ENCODE measurements around the gene ENSA.
"Not testable (repeated sequence)": the region's sequence is repeated elsewhere in the genome, so short reads cannot be mapped to it uniquely, and the experiment has no call there.

The ENSA gene

DNA sequence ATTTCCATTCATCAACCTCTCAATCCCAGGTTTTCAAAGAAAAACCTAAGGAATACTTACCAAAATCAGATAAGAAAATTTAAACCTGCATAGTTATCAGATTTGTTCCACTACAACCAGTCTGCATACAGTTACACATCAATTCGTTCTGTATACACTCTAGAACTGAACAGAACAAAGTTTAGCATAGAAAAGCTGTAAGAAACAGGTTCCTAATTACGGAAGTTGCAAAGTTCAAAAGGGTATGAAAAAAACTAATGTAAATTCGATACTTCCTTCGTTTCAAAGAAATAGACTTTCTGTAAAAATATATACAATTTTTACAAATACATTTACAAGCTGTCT lies 53.1 kb downstream of the ENSA start:
- DNase-seq (ENCODE audit: low spot score), result no peak
- TF ChIP-seq, protein P1, sequence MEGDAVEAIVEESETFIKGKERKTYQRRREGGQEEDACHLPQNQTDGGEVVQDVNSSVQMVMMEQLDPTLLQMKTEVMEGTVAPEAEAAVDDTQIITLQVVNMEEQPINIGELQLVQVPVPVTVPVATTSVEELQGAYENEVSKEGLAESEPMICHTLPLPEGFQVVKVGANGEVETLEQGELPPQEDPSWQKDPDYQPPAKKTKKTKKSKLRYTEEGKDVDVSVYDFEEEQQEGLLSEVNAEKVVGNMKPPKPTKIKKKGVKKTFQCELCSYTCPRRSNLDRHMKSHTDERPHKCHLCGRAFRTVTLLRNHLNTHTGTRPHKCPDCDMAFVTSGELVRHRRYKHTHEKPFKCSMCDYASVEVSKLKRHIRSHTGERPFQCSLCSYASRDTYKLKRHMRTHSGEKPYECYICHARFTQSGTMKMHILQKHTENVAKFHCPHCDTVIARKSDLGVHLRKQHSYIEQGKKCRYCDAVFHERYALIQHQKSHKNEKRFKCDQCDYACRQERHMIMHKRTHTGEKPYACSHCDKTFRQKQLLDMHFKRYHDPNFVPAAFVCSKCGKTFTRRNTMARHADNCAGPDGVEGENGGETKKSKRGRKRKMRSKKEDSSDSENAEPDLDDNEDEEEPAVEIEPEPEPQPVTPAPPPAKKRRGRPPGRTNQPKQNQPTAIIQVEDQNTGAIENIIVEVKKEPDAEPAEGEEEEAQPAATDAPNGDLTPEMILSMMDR (conservative IDR thresholded peaks at IDR 0.05; ENCODE audit: low read depth), result no peak
- no peak overlapping the region for H3K27ac ChIP-seq
- ChIA-PET CTCF (interaction anchor here (0.5 kb wide), 1 partner anchor 16 kb away, joined by 3 read pairs; no protein-coding TSS in a partner anchor), POLR2A (ENCODE audit: low non-redundant PET) (no interaction called here)

DNA sequence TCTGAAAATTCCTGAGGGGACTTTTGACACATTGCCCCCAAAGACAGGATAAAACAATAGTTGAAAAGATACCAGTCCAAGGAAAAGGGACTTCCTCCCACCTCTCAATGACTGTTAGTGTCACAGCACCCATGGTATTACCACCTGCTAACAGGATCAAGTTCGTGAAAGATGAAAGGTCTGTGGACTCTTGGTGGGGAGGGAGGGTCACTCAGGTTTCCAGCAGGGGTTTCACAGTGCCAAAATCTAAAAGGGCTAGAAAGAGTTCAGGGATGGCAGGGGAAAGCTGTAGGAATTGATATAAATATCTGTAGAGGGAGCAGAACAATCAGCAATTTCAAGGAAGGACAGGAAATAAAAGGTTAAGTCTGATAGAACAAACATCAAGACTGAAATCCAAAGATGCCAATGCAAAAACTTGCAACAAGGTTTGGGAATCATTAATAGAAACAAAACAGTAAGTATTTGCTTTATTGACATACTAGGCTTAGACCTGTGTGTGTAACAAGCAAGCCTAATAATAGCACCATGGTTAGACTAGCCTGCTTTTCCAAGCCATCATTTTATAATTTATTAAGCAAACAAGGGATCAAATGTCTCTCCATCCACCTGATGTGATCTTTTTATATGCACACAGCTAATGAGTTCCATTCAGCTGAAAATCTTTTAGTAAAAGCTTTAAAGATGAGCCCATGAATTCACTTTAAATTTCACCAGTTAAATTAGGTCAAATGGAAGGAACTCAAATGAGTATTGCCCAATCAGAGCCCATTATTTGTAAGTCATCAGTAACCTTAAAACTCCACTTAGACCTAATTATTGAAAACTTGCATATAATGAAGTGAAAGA lies 53.7 kb downstream of the ENSA start:
- no peak overlapping the region for H3K27ac ChIP-seq
- ChIA-PET CTCF (interaction anchor here (0.7 to 2.0 kb wide), 2 partner anchors 15 to 86 kb away, joined by 3 to 11 read pairs; no protein-coding TSS in a partner anchor), POLR2A (ENCODE audit: low non-redundant PET) (interaction anchor here (1.0 kb wide), 1 partner anchor 11 kb away, joined by 3 read pairs; no protein-coding TSS in a partner anchor)
- no peak for DNase-seq (ENCODE audit: low spot score)
- TF ChIP-seq, protein P1 (conservative IDR thresholded peaks at IDR 0.05; ENCODE audit: low read depth), result no peak

DNA sequence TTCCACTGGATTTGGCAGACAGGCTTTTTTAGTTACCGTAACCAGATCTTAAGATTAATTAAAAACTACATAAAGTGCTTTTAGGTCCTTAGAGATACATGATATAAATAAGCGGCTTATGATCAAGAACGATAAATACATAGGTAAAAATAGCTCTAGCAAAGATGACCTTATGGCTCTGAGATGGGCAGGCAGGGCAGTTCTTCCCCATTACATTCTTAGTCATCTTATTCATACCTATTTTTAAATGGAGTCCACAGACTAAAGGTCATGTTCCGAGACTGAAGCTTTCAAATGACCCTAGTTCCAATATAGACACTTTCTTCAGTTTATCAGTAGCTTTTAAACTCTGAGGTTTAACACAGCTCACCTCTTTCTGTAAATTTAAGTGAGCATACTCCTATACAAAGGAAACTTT lies 54.3 kb downstream of the ENSA start:
- CTCF ChIA-PET, result interaction anchor here (0.7 to 2.0 kb wide), 2 partner anchors 14 to 87 kb away, joined by 3 to 11 read pairs; no protein-coding TSS in a partner anchor
- no peak for DNase-seq (ENCODE audit: low spot score)
- POLR2A ChIA-PET (ENCODE audit: low non-redundant PET), result interaction anchor here (1.0 kb wide), 1 partner anchor 11 kb away, joined by 3 read pairs; no protein-coding TSS in a partner anchor

DNA sequence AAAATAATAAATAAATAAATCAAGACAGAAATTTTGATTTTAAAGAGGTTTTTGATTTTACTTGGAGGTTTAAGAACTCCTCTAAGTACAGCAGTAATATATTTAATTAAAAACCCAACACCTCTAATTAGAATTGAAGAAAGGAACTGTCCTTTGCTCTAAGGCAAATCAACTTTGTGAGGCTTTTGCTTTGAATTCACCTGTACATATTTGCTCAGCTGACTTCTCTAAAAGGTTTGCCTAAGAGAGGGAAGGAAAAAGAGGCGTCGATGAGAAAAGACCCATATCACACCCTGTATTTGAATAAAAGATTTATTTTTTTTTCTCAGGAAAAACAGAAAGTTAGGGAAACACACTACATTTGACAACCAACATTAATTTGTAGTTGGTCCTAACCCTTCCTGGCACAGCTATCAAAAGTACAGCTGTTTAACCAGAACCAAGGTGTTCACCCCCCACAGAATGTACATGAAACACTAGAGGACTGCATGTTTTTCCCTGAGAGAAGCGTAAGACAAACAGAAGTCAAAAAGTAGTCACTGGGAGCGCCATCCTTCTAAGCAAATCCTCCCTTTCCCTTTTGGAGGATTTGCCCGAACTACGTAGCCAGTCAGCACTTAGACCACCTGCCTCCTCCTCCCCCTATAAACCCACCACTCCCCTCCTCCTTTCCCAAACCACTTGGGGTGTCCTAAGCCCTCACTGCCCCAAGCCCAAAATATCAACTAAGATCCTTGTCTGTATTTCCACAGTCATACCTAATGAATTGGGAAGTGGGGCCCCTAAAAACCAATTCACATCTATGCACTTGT lies 54.9 kb downstream of the ENSA start:
- CTCF ChIA-PET, result interaction anchor here (0.7 to 2.0 kb wide), 3 partner anchors 14 to 88 kb away, joined by 3 to 11 read pairs (median 4); no protein-coding TSS in a partner anchor
- peak overlapping the region; percentile 88 for H3K27ac ChIP-seq
- DNase-seq (ENCODE audit: low spot score), result no peak
- POLR2A ChIA-PET (ENCODE audit: low non-redundant PET), result interaction anchor here (0.6 kb wide), 1 partner anchor 254 kb away, joined by 3 read pairs; no protein-coding TSS in a partner anchor
- TF ChIP-seq, protein P1 (conservative IDR thresholded peaks at IDR 0.05; ENCODE audit: low read depth), result no peak

More for the DNA sequence above, 54.3 kb downstream of the ENSA start:
- peak overlapping the region; percentile 88 for H3K27ac ChIP-seq
- TF ChIP-seq, protein P1 (conservative IDR thresholded peaks at IDR 0.05; ENCODE audit: low read depth), result no peak

DNA sequence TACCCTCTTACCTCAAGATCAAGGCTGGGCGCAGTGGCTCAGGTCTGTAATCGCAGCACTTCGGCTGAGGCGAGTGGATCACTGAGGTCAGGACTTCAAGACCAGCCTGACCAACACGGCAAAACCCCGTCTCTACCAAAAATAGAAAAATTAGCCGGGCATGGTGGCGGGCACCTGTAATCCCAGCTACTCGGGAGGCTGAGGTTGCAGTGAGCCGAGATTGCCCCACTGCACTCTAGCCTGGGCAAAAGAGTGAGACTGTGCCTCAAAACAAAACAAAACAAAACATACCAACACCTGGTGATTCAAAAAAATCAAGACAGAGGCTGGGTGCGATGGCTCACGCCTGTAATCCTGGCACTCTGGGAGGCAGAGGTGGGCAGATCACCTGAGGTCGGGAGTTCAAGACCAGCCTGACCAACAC lies 55.8 kb downstream of the ENSA start:
- POLR2A ChIA-PET (ENCODE audit: low non-redundant PET), result interaction anchor here (0.6 to 1.0 kb wide), 2 partner anchors 12 to 253 kb away, joined by 3 to 4 read pairs; no protein-coding TSS in a partner anchor
- peak overlapping the region; percentile 88 for H3K27ac ChIP-seq
- DNase-seq (ENCODE audit: low spot score), result not testable (repeated sequence)
- CTCF ChIA-PET, result interaction anchor here (0.8 kb wide), 1 partner anchor 14 kb away, joined by 4 read pairs; no protein-coding TSS in a partner anchor

DNA sequence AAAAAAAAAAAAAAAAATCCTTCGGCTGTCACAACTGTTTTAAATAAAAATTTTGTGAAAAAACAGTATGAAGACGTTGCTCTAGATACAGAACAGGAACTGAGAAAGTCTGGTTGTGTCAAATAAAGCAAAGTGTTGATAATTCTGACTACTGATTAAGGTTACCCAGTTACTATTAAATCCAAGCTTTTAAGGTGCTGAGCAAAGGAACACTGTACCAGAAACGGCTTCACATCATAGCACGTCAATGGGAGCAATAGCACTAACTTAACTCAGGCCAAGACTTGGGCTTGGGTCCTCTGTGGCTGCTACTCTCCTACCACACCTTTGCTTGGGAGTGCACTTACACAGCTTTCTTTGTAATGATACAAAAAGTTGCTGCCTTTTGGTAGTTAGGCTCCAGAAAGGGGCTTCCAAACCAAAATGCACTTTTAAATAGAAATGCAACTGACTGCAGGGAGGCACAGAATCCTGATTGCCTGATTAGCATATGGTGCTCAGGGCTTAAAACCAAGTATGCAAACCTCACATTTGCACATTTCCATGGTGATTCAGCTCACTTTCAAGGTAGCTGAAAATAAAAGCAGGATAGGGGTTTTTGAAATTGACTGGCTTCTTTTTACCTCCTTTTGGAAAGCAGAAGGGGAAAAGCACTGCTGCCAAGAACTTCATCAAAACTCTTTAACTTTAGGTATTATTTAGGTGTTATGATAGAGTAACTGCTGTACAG lies 56.3 kb downstream of the ENSA start:
- ChIA-PET CTCF (no interaction called here), POLR2A (ENCODE audit: low non-redundant PET) (interaction anchor here (0.7 to 1.0 kb wide), 3 partner anchors 11 to 76 kb away, joined by 3 to 4 read pairs (median 4); no protein-coding TSS in a partner anchor)
- H3K27ac ChIP-seq, result peak overlapping the region; percentile 88
- DNase-seq (ENCODE audit: low spot score), result no peak
- TF ChIP-seq, protein P1 (conservative IDR thresholded peaks at IDR 0.05; ENCODE audit: low read depth), result no peak

Data from RWPE1 (cell line).